Fibroblast of skin of back (primary cell): ENCODE measurements around the gene USB1.

Source experiments
- DNase-seq: peaks from one replicate; pipeline ENCODE4 v3.0.0-alpha.2; 2013

The USB1 gene

GRCh38 chr16:58049232-58050185 lies 48.3 kb downstream of the USB1 start:
- no peak for DNase-seq

DNA sequence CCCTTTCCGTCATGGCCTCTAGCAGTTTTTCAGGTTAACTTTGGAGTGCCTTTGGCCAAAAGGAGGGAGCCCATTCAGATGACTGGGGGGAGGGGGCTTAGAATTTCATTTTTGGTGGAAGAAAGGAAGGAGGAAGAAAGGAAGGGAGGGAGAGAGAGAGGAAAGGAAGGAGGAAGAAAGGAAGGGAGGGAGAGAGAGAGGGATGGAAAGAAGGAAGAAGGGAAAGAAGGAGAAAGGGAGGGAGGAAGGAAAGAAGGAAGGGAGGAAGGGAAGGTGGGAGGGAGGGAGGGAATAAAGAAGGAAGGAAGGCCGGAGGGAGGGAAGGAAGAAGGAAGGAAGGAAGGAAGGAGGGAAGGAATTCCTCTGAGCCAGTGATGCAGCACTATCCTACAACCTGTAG lies 50.1 kb downstream of the USB1 start:
- DNase-seq = no peak

DNA sequence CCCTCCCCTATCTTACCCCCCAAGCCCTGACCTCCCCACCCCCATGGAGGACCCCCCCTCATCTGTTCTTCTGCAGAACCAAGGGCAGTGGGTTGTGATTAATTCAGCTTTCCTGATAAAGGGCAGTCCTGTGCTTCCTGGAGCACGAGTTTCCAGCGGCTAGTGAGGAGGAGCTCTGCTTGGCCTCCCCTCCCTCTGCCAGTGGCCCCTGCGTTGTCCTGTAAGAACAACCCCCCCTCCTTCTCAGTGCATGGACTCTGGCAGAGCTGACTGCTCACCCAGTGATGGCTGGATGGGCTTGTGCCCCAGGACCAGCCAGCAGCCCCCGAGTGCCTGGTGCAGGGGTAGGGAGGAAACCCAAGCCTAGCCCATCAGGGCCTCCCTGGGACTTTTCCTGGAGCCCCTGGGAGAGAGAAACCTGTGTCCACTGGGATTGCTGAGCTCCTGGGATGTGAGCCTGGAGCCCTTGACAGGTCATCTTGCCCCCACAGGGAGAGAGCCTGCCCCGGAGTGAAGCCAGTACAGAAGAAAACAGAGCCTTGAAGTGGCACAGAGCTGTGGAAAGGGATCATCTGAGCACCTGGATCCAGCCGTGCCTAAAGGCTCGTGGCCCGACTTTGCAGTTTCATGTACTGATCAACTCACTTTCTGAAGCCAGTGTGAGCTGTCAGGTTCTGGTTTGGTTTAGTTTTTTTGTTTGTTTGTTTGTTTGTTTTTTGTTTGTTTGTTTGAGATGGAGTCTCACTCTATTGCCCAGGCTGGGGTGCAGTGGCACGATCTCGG lies 50.8 kb downstream of the USB1 start:
- DNase-seq = no peak

DNA sequence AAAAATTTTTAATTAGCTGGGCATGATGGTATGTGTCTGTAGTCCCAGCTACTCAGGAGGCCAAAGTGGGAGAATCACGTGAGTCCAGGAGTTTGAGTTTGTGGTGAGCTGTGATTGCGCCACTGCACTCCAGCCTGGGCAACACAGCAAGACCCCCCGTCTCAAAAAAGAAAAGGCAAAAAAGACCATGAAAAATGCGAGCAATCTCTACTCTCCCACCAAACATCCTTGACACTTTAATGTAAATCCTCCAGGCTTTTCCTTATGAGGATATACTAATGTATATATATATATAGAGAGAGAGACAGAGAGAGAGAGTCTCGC lies 52.4 kb downstream of the USB1 start:
- no peak for DNase-seq

DNA sequence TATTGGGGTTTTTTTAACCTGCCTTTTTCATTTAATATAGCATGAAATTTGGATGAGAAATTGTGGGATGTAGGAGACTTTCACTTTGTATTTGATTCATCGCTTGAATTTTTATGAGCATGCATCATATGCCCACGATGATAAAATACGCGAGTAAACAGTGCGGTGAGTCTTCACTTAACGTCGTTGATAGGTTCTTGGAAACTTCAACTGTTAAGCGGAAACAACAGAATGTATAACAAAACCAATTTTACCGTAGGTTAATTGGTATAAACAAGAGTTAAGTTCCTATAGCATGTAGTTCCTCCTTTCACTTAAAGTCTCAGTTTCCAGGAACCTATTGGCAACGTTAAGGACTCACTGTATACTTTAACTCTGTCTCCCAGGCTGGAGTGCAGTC lies 53.1 kb downstream of the USB1 start:
- DNase-seq = no peak

DNA sequence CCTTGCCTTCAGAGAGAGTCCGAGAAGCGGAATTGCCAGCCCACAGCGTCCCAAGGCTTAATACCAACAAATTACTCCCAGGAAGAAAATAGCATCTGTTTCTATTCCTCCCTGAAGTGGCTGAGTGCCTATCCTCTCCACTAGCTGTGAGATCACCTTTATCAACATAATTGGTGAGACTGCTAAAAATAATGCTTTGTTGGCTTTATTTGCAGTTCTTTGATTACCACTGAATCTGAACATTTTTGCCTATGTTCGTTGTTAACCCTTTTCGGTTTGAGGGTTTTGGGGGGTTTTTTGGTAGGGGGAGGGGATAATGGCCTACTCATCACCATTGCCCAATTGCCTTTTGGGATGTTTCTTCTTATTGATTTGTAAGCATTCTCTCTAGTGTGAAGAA lies 55.4 kb downstream of the USB1 start:
- no peak for DNase-seq

- DNase-seq = no peak
Measured at GRCh38 chr16:58057121-58057520, 55.9 kb downstream of the USB1 start.

DNA sequence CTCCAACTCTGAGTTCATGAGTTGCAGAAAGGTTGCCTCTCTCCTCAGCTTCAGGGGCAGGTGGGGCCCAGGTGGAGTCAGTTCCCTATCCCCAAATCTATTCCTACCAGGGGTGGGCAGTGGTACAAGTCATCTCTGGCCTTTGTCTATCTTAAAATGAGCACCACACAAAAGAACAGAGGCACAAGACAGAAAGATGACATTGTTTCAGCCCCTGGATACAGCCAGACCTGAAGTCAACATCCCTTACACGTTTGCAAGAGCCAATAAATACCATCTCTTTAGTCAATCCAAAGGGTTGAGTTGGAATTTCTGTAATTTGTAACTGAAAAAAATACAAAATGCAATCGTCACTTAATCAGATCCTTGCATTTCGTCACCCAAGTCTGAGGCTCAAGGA lies 56.6 kb downstream of the USB1 start:
- DNase-seq = no peak

- no peak for DNase-seq
Measured at GRCh38 chr16:58062821-58063220, 61.6 kb downstream of the USB1 start.

- DNase-seq = no peak
Measured at GRCh38 chr16:58063377-58064076, 62.3 kb downstream of the USB1 start.

- DNase-seq = no peak
Measured at GRCh38 chr16:58070585-58070984, 69.4 kb downstream of the USB1 start.
